ENCODE results near the gene IL25.

IL25 gene

DNA sequence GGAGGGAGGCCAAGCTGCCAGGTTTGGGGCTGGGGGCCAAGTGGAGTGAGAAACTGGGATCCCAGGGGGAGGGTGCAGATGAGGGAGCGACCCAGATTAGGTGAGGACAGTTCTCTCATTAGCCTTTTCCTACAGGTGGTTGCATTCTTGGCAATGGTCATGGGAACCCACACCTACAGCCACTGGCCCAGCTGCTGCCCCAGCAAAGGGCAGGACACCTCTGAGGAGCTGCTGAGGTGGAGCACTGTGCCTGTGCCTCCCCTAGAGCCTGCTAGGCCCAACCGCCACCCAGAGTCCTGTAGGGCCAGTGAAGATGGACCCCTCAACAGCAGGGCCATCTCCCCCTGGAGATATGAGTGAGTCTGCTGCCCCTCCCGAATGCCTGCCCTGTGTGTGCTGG lies 432 bp downstream of the IL25 start:
- Histone ChIP-seq H2AFZ (ENCODE audit: low read length) (no peak overlapping the region), H3K79me2 (ENCODE audit: insufficient read depth, low read length) (no peaks in the 10 kb centered on the region), H3K9me3 (ENCODE audit: low read length) (no peaks in the 10 kb centered on the region), H4K20me1 (ENCODE audit: insufficient read depth, low read length) (no peaks in the 10 kb centered on the region), H3K4me3 (ENCODE audit: low read depth, low read length, poor library complexity, severe bottlenecking) (no peak overlapping the region), H3K9ac (ENCODE audit: low read length) (no peak overlapping the region), H3K4me2 (ENCODE audit: low read length) (no peak overlapping the region), H3K36me3 (ENCODE audit: insufficient read depth, low read length) (no peaks in the 10 kb centered on the region), H3K9me2 (ENCODE audit: low read depth, low read length) (no peaks in the 10 kb centered on the region), H3F3A (ENCODE audit: insufficient read depth, low read length) (no peaks in the 10 kb centered on the region), H3K4me1 (ENCODE audit: insufficient read depth, low read length, severe bottlenecking) (no peaks in the 10 kb centered on the region), H3K27me3 (ENCODE audit: insufficient read depth, low read length) (no peaks in the 10 kb centered on the region; the same call in 1 of the 2 replicates), H3K27ac (ENCODE audit: low read depth, low read length, poor library complexity, severe bottlenecking) (no peak overlapping the region)
- no peak for TF ChIP-seq EZH2 (IDR thresholded peaks at IDR 0.05; ENCODE audit: borderline replicate concordance, low read length)
- TF ChIP-seq, protein P1, sequence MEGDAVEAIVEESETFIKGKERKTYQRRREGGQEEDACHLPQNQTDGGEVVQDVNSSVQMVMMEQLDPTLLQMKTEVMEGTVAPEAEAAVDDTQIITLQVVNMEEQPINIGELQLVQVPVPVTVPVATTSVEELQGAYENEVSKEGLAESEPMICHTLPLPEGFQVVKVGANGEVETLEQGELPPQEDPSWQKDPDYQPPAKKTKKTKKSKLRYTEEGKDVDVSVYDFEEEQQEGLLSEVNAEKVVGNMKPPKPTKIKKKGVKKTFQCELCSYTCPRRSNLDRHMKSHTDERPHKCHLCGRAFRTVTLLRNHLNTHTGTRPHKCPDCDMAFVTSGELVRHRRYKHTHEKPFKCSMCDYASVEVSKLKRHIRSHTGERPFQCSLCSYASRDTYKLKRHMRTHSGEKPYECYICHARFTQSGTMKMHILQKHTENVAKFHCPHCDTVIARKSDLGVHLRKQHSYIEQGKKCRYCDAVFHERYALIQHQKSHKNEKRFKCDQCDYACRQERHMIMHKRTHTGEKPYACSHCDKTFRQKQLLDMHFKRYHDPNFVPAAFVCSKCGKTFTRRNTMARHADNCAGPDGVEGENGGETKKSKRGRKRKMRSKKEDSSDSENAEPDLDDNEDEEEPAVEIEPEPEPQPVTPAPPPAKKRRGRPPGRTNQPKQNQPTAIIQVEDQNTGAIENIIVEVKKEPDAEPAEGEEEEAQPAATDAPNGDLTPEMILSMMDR (IDR thresholded peaks at IDR 0.05; ENCODE audit: low read length), result no peak

DNA sequence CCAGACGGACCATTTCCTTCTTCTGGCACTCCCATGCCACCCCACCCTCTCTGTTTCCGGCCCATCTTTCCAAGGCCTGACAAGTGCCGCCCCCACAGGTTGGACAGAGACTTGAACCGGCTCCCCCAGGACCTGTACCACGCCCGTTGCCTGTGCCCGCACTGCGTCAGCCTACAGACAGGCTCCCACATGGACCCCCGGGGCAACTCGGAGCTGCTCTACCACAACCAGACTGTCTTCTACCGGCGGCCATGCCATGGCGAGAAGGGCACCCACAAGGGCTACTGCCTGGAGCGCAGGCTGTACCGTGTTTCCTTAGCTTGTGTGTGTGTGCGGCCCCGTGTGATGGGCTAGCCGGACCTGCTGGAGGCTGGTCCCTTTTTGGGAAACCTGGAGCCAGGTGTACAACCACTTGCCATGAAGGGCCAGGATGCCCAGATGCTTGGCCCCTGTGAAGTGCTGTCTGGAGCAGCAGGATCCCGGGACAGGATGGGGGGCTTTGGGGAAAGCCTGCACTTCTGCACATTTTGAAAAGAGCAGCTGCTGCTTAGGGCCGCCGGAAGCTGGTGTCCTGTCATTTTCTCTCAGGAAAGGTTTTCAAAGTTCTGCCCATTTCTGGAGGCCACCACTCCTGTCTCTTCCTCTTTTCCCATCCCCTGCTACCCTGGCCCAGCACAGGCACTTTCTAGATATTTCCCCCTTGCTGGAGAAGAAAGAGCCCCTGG lies 3.1 kb downstream of the IL25 start:
- H3K27ac ChIP-seq (ENCODE audit: low read depth, low read length, poor library complexity, severe bottlenecking), result no peak overlapping the region
- H3K79me2 ChIP-seq (ENCODE audit: insufficient read depth, low read length), result no peaks in the 10 kb centered on the region
- no peaks in the 10 kb centered on the region for H3K4me1 ChIP-seq (ENCODE audit: insufficient read depth, low read length, severe bottlenecking)
- no peak overlapping the region for H3K4me2 ChIP-seq (ENCODE audit: low read length)
- H3K36me3 ChIP-seq (ENCODE audit: insufficient read depth, low read length), result no peaks in the 10 kb centered on the region
- H3K4me3 ChIP-seq (ENCODE audit: low read depth, low read length, poor library complexity, severe bottlenecking), result no peak overlapping the region
- no peak overlapping the region for H3K9ac ChIP-seq (ENCODE audit: low read length)
- no peak overlapping the region for H2AFZ ChIP-seq (ENCODE audit: low read length)
- H3F3A ChIP-seq (ENCODE audit: insufficient read depth, low read length), result no peaks in the 10 kb centered on the region
- no peaks in the 10 kb centered on the region for H4K20me1 ChIP-seq (ENCODE audit: insufficient read depth, low read length)
- H3K9me2 ChIP-seq (ENCODE audit: low read depth, low read length), result no peaks in the 10 kb centered on the region
- no peaks in the 10 kb centered on the region for H3K9me3 ChIP-seq (ENCODE audit: low read length)
- TF ChIP-seq, protein P1 (IDR thresholded peaks at IDR 0.05; ENCODE audit: low read length), result no peak
- no peak for TF ChIP-seq EZH2 (IDR thresholded peaks at IDR 0.05; ENCODE audit: borderline replicate concordance, low read length)
- no peaks in the 10 kb centered on the region; the same call in 1 of the 2 replicates for H3K27me3 ChIP-seq (ENCODE audit: insufficient read depth, low read length)

- Histone ChIP-seq H3K9ac (ENCODE audit: low read length) (no peak within 1 kb of the TSS), H3K4me1 (ENCODE audit: insufficient read depth, low read length, severe bottlenecking) (no peaks in the 10 kb centered on the region), H3K4me3 (ENCODE audit: low read depth, low read length, poor library complexity, severe bottlenecking) (no peak within 1 kb of the TSS), H3K9me2 (ENCODE audit: low read depth, low read length) (no peaks in the 10 kb centered on the region), H3K27me3 (ENCODE audit: insufficient read depth, low read length) (peaks cover 3% of the 10 kb centered on the region; the same call in 1 of the 2 replicates), H3K27ac (ENCODE audit: low read depth, low read length, poor library complexity, severe bottlenecking) (no peak within 1 kb of the TSS), H4K20me1 (ENCODE audit: insufficient read depth, low read length) (no peaks in the 10 kb centered on the region), H3K9me3 (ENCODE audit: low read length) (no peaks in the 10 kb centered on the region), H3F3A (ENCODE audit: insufficient read depth, low read length) (no peaks in the 10 kb centered on the region), H3K36me3 (ENCODE audit: insufficient read depth, low read length) (no peaks in the 10 kb centered on the region), H3K4me2 (ENCODE audit: low read length) (no peak within 1 kb of the TSS), H2AFZ (ENCODE audit: low read length) (no peak within 1 kb of the TSS), H3K79me2 (ENCODE audit: insufficient read depth, low read length) (no peaks in the 10 kb centered on the region)
- TF ChIP-seq, protein P1 (IDR thresholded peaks at IDR 0.05; ENCODE audit: low read length), result no peak
- TF ChIP-seq EZH2 (IDR thresholded peaks at IDR 0.05; ENCODE audit: borderline replicate concordance, low read length), result no peak
Measured at GRCh38 chr14:23376482-23377197, 4.0 kb downstream of the IL25 start, which contains the start of gene CMTM5. TSS of gene CMTM5 (plus strand) at chr14:23377046. CDS start at chr14:23377252, 206 bp downstream.

All from OCI-LY1 (cell line).